GM21723 (cell line): Measurements from ENCODE around the gene CASZ1.

ENCODE experiments used
- ATAC-seq: cut with Tn5 transposase; IDR thresholded peaks from one replicate; pipeline ENCODE4 v1.9.1; 2021; ENCODE audit warnings: mild to moderate bottlenecking, moderate library complexity; ENCODE audit not compliant: unreplicated experiment

CASZ1 gene

DNA sequence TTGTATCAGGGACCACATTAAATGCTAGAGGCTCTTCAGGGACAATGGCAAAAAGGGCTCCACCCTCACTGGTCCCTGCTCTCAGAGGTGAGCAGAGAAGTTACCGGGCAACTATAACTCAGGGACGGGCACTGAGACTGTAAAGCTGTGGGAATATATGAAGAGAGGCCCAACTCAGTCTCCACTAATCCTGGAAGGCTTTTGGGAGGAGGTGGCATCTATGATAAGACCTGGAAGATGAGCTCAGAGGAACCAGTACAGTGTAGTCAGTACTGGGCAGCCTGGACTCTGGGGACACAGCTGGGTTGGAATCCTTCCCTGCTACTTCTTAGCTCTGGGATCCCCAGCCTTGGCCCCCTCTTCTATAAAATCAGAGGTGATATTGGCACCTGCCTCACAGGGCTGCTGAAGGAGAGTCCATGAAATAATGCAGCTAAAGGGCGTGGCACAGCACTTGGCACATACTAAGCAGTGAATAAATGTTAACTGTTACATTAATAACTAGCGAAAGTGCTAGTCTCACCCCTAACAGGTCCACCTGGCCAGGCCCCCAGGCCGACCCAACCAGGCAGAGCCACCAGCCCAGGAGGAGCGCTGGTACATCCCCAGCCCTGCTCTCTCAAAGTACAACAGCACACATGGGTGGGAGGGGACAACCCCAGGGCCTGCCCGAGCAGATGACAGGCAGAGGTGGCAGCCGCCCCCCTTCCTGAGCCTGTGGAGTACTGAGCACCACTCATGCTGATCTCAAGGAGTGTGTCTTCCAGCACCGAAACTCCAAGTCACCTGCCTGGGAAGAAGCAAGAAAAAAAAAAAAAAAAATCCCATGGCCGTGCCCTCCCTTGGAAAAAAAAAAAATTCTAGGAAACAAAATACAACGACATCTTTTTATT lies 62.7 kb downstream of the CASZ1 start:
- ATAC-seq: no peak

DNA sequence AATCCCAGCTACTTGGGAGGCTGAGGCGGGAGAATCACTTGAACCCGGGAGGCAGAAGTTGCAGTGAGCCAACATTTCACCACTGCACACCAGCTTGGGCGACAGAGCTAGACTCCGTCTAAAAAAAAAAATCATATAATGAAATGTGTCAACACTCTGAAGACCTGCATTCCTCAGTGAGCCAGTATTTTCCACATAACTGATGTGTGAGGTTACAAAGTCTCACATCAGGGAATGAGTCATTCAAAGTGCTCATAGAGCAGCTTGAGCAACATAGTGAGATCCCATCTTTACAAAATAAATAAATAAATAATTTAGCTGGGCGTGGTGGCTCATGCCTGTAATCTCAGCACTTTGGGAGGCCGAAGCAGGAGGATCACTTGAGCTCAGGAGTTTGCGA lies 65.5 kb downstream of the CASZ1 start:
- ATAC-seq: no peak

DNA sequence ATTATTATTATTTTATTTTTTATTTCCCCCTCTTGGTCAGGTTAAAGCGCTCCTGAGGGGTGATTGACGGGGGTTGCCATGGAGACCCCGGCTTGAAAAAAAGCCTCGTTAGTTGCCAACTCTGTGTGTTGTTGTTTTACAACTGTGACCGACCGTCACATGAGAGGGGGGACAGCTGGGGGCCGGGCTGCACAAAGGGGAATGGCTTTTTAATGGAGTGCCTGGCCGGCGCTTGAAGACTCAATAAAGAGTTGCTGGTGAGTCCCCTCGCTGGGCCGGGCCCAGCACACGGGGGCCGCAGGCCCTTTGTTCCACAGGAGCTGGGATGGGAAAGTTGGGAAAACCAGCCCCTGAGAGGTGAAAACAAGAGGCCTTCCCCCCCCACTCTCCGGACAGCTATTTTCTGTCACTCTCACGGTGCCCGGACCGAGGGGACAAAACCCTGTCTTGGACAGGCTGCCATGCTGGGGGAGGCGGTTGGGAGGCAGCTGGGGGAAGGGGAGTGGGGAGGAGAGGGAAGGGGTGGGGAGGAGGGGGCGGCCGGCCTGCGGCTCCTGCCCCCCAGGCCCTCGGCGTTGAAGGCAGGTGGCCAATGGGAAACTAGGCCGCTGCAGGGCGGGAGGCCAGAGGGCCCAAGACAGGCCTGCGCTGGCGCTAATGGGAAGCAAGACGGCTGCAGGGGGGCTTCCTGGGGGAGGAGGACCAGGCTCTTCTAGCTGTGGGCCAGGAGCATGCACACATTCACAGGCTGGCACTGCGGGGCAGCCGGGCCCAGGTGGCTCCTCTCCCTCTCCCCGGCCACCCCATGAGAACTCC lies 67.6 kb downstream of the CASZ1 start:
- ATAC-seq: no peak

DNA sequence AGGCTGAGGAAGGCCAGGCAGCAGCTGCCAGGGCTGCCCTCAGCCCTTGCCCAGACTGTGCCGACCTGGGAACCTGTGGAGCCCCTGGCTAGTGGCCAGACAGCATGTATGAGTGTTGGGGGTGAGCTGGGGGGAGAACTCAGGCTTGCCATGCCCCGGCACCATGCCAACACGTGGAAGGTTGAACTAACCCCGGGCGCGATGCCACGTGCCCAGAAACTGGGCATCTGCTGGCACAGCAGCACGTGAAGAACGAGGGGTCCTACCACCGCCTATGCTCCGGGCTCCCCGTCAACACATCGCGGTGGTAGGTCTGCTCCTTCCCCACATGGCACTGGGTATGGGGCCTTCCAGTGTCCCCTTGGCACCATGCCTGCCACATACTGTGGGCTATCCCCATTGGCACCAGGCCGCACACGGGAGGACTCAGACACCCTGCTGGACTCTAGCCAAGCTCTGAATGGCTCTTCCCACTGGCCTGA lies 68.7 kb downstream of the CASZ1 start:
- no peak for ATAC-seq

DNA sequence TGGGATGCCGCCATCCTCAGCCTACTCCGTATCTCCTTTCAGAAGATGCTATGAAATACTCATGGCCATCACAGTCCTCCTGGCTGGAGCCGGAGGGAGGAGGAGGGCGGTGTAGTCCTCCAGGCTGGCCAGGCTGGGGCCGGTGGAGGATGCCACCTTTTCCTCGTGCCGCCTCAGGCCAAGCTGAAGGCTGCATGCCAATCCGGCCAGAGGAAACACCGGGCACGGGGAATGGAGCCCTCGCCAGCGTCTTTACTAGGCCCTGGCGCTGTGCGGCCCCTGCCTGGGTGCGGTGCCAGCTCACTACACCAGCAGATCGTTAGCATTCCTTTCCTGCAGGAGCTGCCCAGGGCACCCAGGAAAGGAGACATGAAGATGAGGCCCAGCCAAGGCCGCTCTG lies 70.1 kb downstream of the CASZ1 start:
- ATAC-seq: no peak

DNA sequence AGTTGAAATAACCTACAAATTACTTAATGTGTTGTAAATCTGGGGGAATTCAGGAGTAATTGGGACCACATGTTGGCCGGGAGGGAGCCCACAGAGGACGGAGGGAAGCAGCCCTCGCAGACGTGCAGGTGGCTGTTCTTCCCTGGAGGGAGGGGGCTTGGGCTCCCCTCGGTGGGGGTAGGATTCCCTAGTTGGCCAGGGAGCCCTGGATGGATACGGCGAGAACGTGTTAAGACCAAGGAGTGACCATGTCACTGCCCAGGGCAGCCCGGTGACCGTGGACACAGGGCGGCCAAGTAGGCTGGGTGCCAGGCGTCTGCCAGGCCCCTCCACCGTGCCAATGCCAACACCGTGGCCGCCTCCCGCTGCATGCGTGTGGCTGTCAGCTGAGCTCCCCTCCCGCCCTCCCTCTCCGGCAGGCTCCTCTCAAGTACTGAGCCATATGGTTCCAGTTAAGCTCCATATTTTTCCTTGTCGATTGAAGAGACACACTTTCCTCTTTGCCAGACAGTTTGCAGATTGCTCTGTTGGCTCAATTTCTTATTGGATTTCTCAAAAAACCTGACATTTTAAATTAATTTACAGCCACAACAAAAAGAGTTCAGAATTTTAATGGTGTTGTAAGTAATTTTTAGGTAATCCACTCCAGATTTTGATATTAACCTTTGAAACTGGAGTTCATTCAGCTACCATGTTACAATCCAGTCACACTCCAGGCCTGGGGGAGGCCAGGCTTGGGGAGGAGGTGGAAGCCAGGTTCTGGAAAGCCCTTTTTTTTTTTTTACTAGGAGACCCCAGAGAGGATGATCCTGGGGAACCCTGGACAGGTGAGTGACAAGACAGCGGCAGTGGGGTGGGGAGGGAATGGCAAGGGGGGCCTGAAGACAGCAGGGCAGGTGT lies 71.2 kb downstream of the CASZ1 start:
- ATAC-seq: no peak

DNA sequence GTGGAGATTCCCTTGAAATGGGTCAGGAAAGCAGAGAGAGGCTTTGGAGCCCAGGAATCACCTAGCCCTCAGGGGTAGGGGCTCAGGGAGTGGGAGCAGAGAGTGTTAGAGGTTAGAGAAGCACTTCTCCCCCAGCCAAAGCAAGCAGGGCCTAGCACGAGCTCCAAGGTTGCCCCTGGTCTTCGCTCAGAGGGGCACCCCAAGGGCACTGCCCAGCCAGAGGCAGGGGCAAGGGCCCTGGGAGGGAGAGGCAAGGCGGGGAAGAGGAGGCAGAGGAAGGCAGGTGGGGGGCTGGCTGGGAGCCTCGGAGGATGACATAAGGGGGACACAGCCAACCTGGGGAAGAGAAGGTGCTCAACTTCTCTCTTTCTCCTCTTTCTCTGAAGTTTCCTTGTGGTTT lies 71.9 kb downstream of the CASZ1 start:
- ATAC-seq: no peak

DNA sequence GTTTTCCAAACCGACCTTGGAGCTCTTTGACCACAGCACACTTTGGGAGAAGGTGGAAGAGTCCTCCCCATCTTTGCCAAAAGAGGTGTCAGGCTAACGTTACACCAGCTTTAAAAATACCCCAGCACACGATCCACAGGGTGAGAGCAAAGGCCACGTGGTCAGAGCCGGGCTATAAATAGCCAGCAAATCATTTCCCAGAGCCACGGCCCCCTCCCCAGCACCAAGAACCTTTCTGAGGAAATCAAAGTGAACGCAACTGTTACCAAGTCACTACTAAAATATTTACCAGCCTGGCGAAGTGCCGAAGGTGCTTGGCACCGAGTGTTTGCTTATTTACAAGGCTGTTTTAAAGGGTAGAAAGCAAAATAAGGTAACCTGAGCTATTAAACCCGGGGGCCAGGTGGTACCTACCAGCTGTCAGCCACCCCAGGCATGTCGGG lies 72.4 kb downstream of the CASZ1 start:
- no peak for ATAC-seq

DNA sequence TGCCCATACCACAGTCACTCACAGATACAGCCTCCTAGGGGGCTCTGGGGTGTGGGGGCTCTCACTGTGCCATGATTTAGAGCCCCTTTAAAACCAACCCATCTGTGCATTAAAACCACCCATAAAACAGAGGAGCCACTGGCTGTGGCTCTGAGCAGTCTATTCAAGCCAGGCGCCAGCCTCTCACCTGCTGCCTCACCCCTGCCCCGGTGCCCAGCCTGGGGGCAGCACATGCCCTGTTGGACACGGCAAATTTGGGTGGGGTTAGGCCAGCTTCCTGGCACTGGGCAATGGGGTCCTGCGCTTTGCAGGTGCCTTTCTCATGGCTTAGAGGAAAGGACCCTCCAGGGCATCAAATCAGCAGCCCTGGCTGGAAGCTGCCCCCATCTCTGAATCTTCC lies 73.1 kb downstream of the CASZ1 start:
- no peak for ATAC-seq

DNA sequence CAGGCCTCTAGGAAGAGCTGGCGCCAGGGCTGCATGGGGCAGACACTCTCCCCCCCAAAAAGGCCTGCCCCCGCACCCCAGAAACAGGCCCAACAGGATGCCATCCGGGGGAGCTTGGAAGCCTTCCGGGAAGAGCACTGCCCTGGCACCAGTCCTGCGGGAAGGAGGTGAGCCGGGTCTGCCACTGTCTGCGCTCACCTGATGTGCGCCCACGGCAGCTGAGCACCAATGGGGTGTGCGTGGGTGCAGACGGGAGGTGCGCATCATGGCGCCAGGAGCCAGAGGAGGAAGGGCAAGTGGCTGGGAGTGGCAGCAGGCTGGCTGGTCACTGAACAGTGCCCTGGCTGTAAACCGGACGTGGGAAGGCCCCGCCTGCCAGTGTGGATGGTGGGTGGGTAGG lies 73.6 kb downstream of the CASZ1 start:
- ATAC-seq: no peak

DNA sequence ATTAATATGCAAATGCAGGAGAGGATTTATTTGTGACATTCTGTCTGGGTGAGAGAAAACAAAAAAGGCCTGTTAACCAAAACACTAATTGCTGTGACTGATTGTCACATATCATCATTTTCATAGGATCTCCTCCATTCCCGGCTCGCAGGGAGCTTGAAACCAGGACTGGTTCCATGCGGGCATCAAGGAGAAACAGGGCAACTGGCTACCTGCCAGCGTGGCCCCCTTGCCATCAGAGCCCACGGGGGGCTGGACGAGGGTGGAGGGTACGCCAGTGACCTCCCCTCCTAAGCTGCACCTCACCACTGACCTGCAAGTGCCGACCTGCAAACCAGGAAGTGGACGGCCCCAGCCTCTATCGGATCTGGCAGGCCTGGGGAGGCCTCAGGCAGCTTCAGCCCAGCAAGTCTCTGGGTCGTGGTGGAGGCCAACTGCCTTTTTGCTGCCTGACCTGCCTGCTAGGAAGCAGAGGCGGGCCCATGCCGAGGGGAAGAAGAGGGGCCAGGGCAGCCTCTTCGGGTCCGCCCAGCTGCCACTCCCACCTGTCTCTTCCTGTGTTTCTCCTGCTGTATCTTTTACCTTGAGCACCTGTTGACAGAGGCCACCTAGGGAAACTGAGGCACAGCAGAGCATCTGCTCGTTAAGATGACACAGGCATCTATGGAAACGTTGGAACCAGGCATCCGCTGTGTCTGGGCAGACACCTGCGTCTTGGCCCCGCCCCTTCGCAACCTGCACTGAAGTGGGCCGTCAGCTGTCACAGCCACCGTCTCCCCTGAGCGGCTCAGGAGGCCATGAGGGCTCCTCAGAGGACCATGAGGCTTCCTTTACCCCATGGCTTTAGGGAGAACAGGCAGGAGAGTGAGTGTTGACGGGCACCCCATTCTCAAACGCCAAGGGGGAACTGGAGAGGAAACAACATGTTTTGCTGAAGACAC lies 74.8 kb downstream of the CASZ1 start:
- ATAC-seq: no peak

DNA sequence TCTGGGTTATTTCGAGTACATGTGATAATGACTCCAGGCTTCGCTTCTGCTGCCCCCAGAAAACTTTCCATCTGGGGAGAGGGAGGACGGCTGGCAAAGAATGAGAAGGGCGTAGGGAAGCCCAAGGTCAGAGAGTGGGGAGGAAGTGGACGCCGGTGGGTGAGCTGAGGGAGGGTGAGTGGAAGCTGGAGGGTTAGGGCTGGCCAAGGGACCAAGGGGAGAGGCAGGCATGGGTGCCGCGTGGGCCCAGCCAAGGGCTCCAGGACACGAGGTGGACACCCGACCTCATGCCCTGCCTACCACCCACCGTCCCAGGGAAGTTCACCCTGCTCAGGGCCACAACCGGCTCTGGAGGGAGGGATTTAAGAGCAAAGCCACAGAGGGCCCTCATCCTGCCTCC lies 75.8 kb downstream of the CASZ1 start:
- no peak for ATAC-seq

DNA sequence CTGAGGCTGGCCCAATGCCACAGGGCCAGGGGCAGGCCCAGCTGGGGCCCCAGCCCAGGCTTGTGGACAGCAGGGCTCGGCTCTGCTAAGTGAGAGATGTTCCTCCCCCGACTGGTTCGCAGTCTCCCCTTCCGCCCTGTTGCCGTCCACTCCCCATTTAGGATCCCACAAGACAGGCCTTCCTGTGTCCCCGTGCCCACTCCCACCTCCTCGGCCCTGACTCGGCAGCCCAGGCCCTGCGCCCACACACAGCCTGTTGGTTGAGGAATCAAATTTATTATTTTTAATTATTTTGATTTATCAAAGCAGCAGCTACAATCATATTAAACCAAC lies 78.4 kb downstream of the CASZ1 start:
- ATAC-seq: no peak

DNA sequence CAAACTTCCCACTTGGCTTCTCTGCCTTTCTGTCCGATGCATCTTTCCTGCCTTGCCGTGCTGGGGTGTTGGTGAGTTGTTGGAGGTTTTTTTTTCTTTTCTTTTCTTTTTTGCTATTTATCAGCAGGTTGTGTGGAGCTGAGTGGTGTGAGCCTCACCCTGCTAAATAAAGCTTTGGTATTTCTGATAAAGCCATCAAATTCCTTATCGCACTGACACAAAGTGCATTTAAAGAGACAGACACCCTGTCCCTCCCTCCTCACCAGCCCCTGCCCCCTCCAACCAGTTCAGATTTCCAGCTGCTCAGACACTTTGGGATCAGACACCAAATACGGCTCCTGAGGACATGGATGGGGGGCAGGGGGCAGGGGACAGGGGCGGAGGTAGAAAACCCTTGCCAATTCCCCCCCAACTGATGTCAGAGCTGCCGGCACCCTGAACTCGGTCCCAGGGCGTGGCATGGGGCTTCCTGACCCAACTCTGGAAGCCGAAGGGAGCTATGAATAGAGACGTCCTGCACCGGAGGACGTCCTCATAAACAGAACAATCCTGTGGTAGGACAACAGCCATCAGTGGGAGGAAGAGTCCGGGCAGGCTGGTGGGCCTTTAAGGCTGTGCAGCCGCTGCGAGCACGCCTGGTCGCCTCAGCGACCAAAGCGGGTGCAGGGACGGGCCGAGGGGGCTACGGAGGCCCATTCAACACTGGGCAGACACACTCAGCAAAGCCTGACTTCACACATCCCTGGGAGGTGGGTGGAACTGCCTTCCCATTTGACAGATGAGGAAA lies 79.0 kb downstream of the CASZ1 start:
- ATAC-seq: no peak

DNA sequence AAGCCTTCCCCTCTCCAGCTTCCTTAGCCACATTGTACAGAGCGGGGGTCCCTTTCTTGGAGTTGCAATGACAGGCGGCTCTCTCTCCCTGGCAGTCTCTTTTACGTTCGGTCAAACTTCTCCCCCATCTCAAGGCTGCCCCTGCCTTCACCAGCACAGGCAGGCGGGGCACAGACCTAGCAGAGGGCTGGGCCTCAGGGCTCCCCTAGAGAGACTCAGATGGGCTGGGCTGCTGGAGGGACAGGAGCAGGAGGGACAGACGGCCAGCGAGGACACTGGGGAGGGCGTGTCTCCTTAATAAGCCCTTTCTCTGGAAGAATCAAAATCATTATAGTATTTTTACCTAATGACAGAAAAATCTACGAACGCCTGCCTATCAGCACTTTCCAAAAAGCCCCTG lies 79.6 kb downstream of the CASZ1 start:
- no peak for ATAC-seq

DNA sequence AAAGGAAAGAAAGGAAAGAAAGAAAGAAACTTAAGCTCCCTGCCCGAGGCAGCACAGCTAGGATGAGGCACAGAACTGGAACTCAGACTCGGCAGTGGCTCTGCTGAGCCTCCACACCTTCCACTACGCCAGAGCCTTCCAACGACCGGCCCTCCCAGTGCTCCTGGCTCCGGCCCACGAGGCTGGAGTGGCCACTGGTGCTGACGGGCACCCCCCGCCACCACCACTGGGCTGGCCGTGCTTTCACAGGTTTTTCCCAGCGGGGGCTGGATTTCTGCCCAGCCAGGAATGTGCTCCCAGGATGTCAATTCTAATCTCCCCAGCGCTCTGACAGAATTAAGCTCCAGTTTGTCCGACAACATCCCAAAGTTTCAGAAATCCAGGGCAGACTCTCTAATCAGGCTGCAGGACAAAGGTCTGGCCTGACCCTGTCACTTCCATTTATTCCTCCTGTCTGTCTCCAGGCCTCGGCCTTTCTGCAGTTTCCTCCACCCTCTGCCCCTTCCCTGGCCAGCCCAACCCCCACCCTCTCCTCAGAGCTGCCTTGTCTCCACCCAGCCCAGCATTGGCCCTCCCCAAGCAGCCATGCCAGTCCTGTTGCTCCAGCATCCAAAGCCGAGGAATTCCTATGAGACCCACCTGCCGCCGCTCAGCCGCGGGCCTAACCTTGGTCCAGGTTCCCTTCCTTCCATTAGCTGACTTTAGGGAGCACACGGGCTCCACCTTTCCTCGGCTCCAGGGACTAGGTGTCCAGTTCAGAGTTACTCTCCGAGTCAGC lies 81.9 kb downstream of the CASZ1 start:
- ATAC-seq: no peak

DNA sequence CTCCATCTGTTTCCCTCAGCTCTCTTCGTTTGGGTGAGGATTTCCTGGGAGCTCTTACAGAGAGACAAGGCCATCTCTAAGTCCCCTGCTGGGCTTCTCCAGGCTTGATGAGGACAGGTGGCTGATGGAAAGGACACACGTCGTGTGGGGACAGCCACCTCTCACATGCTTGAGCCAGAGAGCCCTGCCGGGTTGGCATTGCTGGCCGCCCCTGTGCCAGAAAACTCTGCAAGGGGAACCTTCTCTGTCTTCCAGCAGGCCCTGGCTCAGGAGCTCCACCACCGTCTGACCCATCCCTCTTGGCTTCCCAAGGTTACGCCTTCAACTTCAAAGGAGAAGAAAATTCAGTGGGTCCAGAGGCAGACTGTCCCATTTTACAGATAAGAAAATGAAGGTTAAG lies 82.8 kb downstream of the CASZ1 start:
- no peak for ATAC-seq

DNA sequence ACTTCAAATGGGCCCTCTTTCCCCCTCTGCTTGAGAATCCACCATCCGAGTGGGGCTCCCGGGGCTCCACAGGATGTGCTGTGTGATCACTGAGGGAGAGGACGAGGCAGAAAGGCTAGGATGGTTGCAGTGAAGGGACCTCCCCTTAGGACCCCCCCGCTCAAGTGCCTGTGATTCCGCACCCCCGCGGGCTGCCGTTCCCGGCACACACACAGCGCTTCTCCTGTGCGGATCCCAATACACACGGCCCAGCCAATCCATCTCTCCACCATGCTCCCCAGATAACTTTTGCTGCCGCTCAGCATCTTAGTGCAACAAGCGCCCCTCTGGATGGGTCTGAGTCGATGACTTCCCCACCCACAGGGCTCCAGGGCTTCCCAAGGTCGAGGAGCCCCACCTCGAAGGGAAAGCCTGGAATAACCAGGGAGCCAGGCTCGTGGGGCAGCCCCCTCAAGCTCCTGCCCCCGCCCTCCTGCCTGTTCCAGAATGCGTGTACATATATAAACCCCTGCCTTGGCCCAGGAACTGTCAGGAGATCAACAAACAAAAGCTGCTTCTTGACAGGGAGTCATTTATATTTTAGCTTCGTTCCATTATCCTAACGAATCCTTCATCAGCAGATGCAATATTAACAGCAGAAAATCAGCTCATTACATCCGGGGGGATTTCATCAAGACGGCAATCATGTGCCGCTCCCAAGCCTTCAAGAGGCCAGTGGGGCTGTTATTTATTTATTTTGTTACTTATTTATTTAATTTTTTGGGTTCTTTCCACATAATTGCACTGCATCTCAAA lies 83.7 kb downstream of the CASZ1 start:
- no peak for ATAC-seq
